Panc1 (cell line): ENCODE measurements around the gene CAPN15.

Experiments used
- POLR2AphosphoS5 ChIP-seq: IDR thresholded peaks from 2 replicates; pipeline ENCODE4 v1.6.1; 2012; ENCODE audit warnings: mild to moderate bottlenecking, low read depth, low read length, moderate library complexity
- TCF7L2 ChIP-seq: IDR thresholded peaks from 2 replicates; pipeline ENCODE4 v1.6.1; 2011; ENCODE audit warnings: mild to moderate bottlenecking, low read depth, low read length, inconsistent platforms
- TF ChIP-seq, protein P1 (sequence below): fragments of 450-650 bp; IDR thresholded peaks from 2 replicates; pipeline ENCODE4 v1.5.1; 2017; ENCODE audit warnings: mild to moderate bottlenecking

DNA sequence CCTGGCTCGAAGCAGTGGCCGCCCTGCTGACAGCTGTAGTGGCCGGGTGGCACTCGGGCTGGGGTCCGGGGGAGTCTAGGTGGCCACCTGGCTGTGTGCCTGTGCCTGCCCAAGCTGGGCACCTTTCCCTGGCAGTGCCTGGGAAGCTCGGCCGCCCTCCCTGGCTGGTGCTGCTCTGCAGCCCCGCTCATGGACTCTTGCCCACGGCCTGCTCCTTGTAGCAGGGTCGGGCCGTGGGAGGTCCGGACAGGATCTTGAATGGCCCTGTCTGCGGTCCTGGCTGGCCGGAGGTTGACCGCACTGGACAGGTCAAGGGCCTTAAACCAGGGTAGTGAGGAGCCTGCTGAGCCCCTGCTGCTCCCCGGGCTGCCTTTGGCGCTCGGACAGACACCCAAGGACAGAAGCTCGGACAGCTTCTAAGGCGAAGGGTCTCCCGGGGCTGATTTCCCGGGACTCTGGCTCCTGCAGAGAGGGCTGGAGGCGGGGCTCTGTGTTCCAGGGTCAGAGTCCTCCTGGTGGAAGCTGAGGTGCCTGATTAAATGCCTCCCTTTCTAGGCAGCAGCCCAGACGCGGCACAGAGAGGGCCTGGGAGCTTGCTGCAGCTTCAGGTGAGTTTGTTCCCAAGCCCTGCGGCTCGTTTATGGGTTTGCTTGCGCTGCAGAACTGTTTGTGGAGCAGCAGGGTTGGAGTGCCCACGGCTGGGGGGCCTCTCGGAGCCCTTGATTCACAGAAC lies 6.0 kb downstream of the CAPN15 start:
- TF ChIP-seq, protein P1, sequence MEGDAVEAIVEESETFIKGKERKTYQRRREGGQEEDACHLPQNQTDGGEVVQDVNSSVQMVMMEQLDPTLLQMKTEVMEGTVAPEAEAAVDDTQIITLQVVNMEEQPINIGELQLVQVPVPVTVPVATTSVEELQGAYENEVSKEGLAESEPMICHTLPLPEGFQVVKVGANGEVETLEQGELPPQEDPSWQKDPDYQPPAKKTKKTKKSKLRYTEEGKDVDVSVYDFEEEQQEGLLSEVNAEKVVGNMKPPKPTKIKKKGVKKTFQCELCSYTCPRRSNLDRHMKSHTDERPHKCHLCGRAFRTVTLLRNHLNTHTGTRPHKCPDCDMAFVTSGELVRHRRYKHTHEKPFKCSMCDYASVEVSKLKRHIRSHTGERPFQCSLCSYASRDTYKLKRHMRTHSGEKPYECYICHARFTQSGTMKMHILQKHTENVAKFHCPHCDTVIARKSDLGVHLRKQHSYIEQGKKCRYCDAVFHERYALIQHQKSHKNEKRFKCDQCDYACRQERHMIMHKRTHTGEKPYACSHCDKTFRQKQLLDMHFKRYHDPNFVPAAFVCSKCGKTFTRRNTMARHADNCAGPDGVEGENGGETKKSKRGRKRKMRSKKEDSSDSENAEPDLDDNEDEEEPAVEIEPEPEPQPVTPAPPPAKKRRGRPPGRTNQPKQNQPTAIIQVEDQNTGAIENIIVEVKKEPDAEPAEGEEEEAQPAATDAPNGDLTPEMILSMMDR: no peak
- no peak for TF ChIP-seq POLR2AphosphoS5
- no peak for TF ChIP-seq TCF7L2
